ENCODE data around the gene STON2. TPM values are rescaled to one million over a fixed set of nuclear protein-coding genes. Genes with fewer than 3 reads are reported as not detected.

The STON2 gene
- total RNA-seq, 1 donor from 2014 or later = 66.8 TPM

DNA sequence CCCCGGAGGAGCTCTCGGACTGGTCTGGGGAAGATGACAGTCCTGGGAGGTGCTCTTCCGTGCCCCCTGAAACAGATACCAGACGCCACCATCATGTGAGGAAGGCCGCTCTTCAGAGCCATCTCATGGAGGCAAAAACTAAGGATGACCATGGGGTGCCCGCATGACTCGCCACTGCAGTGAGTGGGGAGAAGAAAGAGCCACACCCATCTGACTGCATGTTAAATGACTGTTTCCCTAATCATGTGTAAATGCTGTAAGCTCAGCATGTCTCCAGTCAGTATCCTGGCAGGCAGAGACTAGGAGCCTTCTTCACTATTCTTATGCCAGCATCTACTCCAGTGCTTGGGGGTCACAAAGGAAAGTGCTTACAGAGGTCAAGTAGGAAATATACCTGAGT lies 4.0 kb downstream of the STON2 start:
- TF ChIP-seq CTCF (IDR thresholded peaks at IDR 0.05; ENCODE audit: unreplicated experiment) = no peak
- Mint-ChIP-seq H3K27me3 (ENCODE audit: unreplicated experiment) (no peaks in the 10 kb centered on the region), H3K9me3 (ENCODE audit: unreplicated experiment) (no peaks in the 10 kb centered on the region), H3K4me1 (ENCODE audit: unreplicated experiment) (no peaks in the 10 kb centered on the region), H3K36me3 (ENCODE audit: low read depth, unreplicated experiment) (peaks cover 5% of the 10 kb centered on the region), H3K27ac (ENCODE audit: unreplicated experiment) (no peak overlapping the region), H3K4me3 (ENCODE audit: unreplicated experiment) (no peak overlapping the region)
- DNase-seq (ENCODE audit: low spot score) = no peak

- H3K27me3 Mint-ChIP-seq (ENCODE audit: unreplicated experiment) = no peaks in the 10 kb centered on the region
- H3K36me3 Mint-ChIP-seq (ENCODE audit: low read depth, unreplicated experiment) = peaks cover 5% of the 10 kb centered on the region
- H3K4me1 Mint-ChIP-seq (ENCODE audit: unreplicated experiment) = no peaks in the 10 kb centered on the region
- H3K9me3 Mint-ChIP-seq (ENCODE audit: unreplicated experiment) = no peaks in the 10 kb centered on the region
- no peak overlapping the region for H3K27ac Mint-ChIP-seq (ENCODE audit: unreplicated experiment)
- no peak for DNase-seq (ENCODE audit: low spot score)
- H3K4me3 Mint-ChIP-seq (ENCODE audit: unreplicated experiment) = no peak overlapping the region
- no peak for TF ChIP-seq CTCF (IDR thresholded peaks at IDR 0.05; ENCODE audit: unreplicated experiment)
Observed at GRCh38 chr14:81394739-81395138, 5.4 kb downstream of the STON2 start.

DNA sequence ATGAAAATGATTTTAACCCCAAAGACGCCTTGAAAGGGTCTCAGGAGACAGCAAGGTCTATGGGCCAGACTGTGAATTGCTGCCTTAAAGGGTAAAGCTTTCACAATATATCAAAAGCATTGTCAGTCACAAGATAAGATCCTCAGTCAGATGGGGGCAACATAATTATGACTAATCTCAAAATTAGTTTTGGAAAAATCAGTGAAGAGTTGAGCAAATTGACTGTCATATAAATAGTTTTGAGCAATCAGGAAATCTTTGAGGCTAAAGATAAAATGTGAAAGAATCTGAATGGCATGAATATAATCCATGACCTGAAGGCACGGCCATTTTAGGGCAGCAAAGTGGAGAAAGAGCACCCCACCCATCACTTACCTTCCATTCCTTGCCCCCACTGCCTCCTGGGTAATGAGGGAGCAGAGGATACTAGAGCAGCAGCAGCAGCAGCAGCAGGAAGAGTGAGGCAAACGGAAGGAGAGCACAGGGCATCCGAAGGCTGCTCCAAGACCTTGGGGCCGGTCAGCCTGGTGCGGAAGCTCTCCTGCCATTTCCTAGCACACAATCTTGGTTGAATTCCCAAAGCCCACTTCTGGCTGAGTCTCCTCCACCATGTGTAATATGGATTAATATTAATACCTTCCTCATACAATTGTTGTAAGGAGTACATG lies 7.0 kb downstream of the STON2 start:
- no peak for TF ChIP-seq CTCF (IDR thresholded peaks at IDR 0.05; ENCODE audit: unreplicated experiment)
- H3K27ac Mint-ChIP-seq (ENCODE audit: unreplicated experiment) = no peak overlapping the region
- no peak for DNase-seq (ENCODE audit: low spot score)
- peaks cover 4% of the 10 kb centered on the region for H3K4me1 Mint-ChIP-seq (ENCODE audit: unreplicated experiment)
- H3K36me3 Mint-ChIP-seq (ENCODE audit: low read depth, unreplicated experiment) = peaks cover 5% of the 10 kb centered on the region
- no peaks in the 10 kb centered on the region for H3K9me3 Mint-ChIP-seq (ENCODE audit: unreplicated experiment)
- H3K4me3 Mint-ChIP-seq (ENCODE audit: unreplicated experiment) = no peak overlapping the region
- H3K27me3 Mint-ChIP-seq (ENCODE audit: unreplicated experiment) = no peaks in the 10 kb centered on the region

GRCh38 chr14:81392052-81392451 lies 8.1 kb downstream of the STON2 start:
- no peak overlapping the region for H3K4me3 Mint-ChIP-seq (ENCODE audit: unreplicated experiment)
- no peaks in the 10 kb centered on the region for H3K27me3 Mint-ChIP-seq (ENCODE audit: unreplicated experiment)
- peaks cover 4% of the 10 kb centered on the region for H3K4me1 Mint-ChIP-seq (ENCODE audit: unreplicated experiment)
- H3K9me3 Mint-ChIP-seq (ENCODE audit: unreplicated experiment) = no peaks in the 10 kb centered on the region
- H3K36me3 Mint-ChIP-seq (ENCODE audit: low read depth, unreplicated experiment) = peaks cover 5% of the 10 kb centered on the region
- no peak overlapping the region for H3K27ac Mint-ChIP-seq (ENCODE audit: unreplicated experiment)
- no peak for DNase-seq (ENCODE audit: low spot score)
- no peak for TF ChIP-seq CTCF (IDR thresholded peaks at IDR 0.05; ENCODE audit: unreplicated experiment)

GRCh38 chr14:81390696-81391095 lies 9.4 kb downstream of the STON2 start:
- no peak for DNase-seq (ENCODE audit: low spot score)
- Mint-ChIP-seq H3K36me3 (ENCODE audit: low read depth, unreplicated experiment) (peaks cover 5% of the 10 kb centered on the region), H3K4me3 (ENCODE audit: unreplicated experiment) (no peak overlapping the region), H3K4me1 (ENCODE audit: unreplicated experiment) (peaks cover 4% of the 10 kb centered on the region), H3K9me3 (ENCODE audit: unreplicated experiment) (no peaks in the 10 kb centered on the region), H3K27ac (ENCODE audit: unreplicated experiment) (no peak overlapping the region), H3K27me3 (ENCODE audit: unreplicated experiment) (no peaks in the 10 kb centered on the region)
- TF ChIP-seq CTCF (IDR thresholded peaks at IDR 0.05; ENCODE audit: unreplicated experiment) = no peak

Measured in endothelial cell (in vitro differentiated cells).